GM23338 (cell line): ENCODE data around the gene AFF1.

Experiments
- CTCF ChIP-seq, 2 experiments: fragments of 200-600 bp in 1 of 2; sonication (generic) in 1 of 2; conservative IDR thresholded peaks; 2 replicates each; pipeline versions ENCODE4 v1.5.1 to v1.6.1; 2016 to 2017; ENCODE audit warnings: antibody characterized with exemption in 2 of 2, low read depth in 2 of 2, mild to moderate bottlenecking in 2 of 2, moderate library complexity in 1 of 2
- ETS1 ChIP-seq: IDR thresholded peaks from 2 replicates; pipeline ENCODE4 v1.6.1; 2016; ENCODE audit warnings: antibody characterized with exemption
- EZH2 ChIP-seq: fragments of 200-600 bp; sonication (generic); IDR thresholded peaks from one replicate; pipeline ENCODE4 v1.8.0; 2017; ENCODE audit warnings: antibody characterized with exemption, mild to moderate bottlenecking, low read depth; ENCODE audit not compliant: unreplicated experiment
- JUNB ChIP-seq: IDR thresholded peaks from one replicate; pipeline ENCODE4 v1.6.1; 2016; ENCODE audit warnings: antibody characterized with exemption; ENCODE audit not compliant: unreplicated experiment
- POLR2AphosphoS5 ChIP-seq: IDR thresholded peaks from 2 replicates; pipeline ENCODE4 v1.6.1; 2016; ENCODE audit warnings: antibody characterized with exemption, low read depth
- STAT1 ChIP-seq: IDR thresholded peaks from one replicate; pipeline ENCODE4 v1.6.1; 2016; ENCODE audit warnings: antibody characterized with exemption; ENCODE audit not compliant: unreplicated experiment

GRCh38 chr4:87003266-87003665 is 68.5 kb downstream of the AFF1 start:
- TF ChIP-seq CTCF (conservative IDR thresholded peaks at IDR 0.05; ENCODE audit: low read depth in 2 of 2) (no peak), EZH2 (no peak), STAT1 (no peak), POLR2AphosphoS5 (no peak), ETS1 (no peak), JUNB (no peak)
